OCI-LY3 (cell line): ENCODE results near the gene LDB2.

Experiments
- CTCF ChIP-seq: fragments of 200-600, 300-600 bp; sonication (generic); IDR thresholded peaks from 2 replicates; pipeline ENCODE4 v1.5.1; 2014; ENCODE audit warnings: antibody characterized with exemption, low read length, low read depth
- EZH2phosphoT487 ChIP-seq: fragments of 200-600 bp; shearing (Covaris generic); IDR thresholded peaks from 2 replicates; pipeline ENCODE4 v1.6.1; 2018; ENCODE audit warnings: antibody characterized with exemption, mixed run types, low read depth

DNA sequence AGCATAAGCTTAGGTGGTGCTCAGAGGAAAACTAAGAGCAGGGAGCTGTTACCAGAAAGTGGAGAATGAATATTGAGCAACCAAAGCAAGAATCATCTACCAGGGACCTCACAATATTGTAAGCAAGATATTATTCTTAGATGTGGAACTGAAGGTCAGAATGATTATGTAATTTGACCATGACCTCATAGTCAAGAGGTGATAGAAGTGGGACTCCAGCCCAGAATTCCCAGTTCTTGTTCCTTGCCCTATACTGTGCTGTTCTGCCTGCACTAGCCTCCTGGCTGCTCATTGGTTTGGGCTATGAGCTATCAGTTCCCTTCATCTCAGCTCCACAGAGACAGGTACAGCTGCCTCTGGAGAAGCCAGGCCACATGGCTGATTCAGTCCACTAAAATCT lies 229.4 kb downstream of the LDB2 start:
- no peak for TF ChIP-seq CTCF
- no peak for TF ChIP-seq EZH2phosphoT487
